Measurements from ENCODE around the gene TMEM238L. TPM values are rescaled to one million over a fixed set of nuclear protein-coding genes. Genes with fewer than 3 reads are reported as not detected.

TMEM238L gene
- total and polyA plus RNA-seq, 9 of the 15 experiments (the other 6 are each of a cell fraction or from before 2014, with no cell fraction given) = not detected

- POLR2A ChIA-PET = interaction anchor here (1.1 kb wide), 1 partner anchor 18 kb away, joined by 3 read pairs; no protein-coding TSS in a partner anchor
- intact Hi-C loops (cut with micrococcal nuclease) (no loop called here), in situ Hi-C loops (cut with MboI) (no loop called here)
- no peak overlapping the region for H3K4me3 ChIP-seq
- H3K9me3 ChIP-seq (replicated peaks; ENCODE audit: control insufficient read depth, insufficient read depth, low read depth, low read length) = no peaks in the 10 kb centered on the region
- no peaks in the 10 kb centered on the region for H3K4me1 ChIP-seq (replicated peaks in 1 of 2; ENCODE audit: control insufficient read depth in 2 of 2, insufficient read depth in 2 of 2, low read length in 2 of 2)
- H3K27me3 ChIP-seq (ENCODE audit: control insufficient read depth in 2 of 2, insufficient read depth in 2 of 2, low read length in 2 of 2) = no peaks in the 10 kb centered on the region
- no peaks in the 10 kb centered on the region for H3K9me1 ChIP-seq (ENCODE audit: control insufficient read depth, insufficient read depth, low read length)
- TF ChIP-seq WHSC1 (IDR thresholded peaks at IDR 0.05; ENCODE audit: low read length) (no peak), SNIP1 (IDR thresholded peaks at IDR 0.05; ENCODE audit: low read depth) (no peak), CCNT2 (IDR thresholded peaks at IDR 0.05; ENCODE audit: borderline replicate concordance, extremely low read depth, insufficient read length, low read depth, low read length) (no peak), PTRF (tag; IDR thresholded peaks at IDR 0.05) (no peak), POLR2G (IDR thresholded peaks at IDR 0.05; ENCODE audit: low read depth, low read length) (no peak), MCM5 (IDR thresholded peaks at IDR 0.05; ENCODE audit: low read depth) (no peak), MTA1 (IDR thresholded peaks at IDR 0.05; ENCODE audit: borderline replicate concordance) (no peak), OTX1 (CRISPR knock-in tag; IDR thresholded peaks at IDR 0.05) (no peak), CBX8 (IDR thresholded peaks at IDR 0.05; ENCODE audit: borderline replicate concordance, extremely low read depth, low read depth, low read length, poor library complexity, severe bottlenecking) (no peak), TFE3 (CRISPR knock-in tag; IDR thresholded peaks at IDR 0.05) (no peak), CBFB (CRISPR knock-in tag; IDR thresholded peaks at IDR 0.05) (no peak), HCFC1 (IDR thresholded peaks at IDR 0.05; ENCODE audit: low read depth, low read length) (no peak)
- TF ChIP-seq, protein P1, sequence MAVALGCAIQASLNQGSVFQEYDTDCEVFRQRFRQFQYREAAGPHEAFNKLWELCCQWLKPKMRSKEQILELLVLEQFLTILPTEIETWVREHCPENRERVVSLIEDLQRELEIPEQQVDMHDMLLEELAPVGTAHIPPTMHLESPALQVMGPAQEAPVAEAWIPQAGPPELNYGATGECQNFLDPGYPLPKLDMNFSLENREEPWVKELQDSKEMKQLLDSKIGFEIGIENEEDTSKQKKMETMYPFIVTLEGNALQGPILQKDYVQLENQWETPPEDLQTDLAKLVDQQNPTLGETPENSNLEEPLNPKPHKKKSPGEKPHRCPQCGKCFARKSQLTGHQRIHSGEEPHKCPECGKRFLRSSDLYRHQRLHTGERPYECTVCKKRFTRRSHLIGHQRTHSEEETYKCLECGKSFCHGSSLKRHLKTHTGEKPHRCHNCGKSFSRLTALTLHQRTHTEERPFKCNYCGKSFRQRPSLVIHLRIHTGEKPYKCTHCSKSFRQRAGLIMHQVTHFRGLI (CRISPR knock-in tag; IDR thresholded peaks at IDR 0.05) = no peak
- no peak overlapping the region for H3K9ac ChIP-seq (ENCODE audit: insufficient read depth in 1 of 2, low read depth in 2 of 2, low read length in 2 of 2)
- WGBS (ENCODE audit: insufficient coverage, low coverage, missing lambda C conversion rate) = 0% methylated on average over 2 of the region's 2 CpGs
- no peaks in the 10 kb centered on the region for H4K20me1 ChIP-seq (replicated peaks; ENCODE audit: control insufficient read depth, insufficient read depth, low read length)
- CTCF ChIA-PET (ENCODE audit: low intra/inter-chr PET ratio) = no interaction called here
- DNase-seq (ENCODE audit: extremely low read depth in 1 of 4, low spot score in 3 of 4) (no peak), ATAC-seq (no peak), FAIRE-seq (no peak)
- no peaks in the 10 kb centered on the region for H3K36me3 ChIP-seq (ENCODE audit: control insufficient read depth, insufficient read depth, low read length)
- no peak overlapping the region for H2AFZ ChIP-seq (ENCODE audit: low read depth, low read length)
- no peaks in the 10 kb centered on the region for H3K79me2 ChIP-seq (ENCODE audit: control insufficient read depth, insufficient read depth, low read length)
- H3K27ac ChIP-seq (ENCODE audit: extremely low read depth, low read depth, low read length) = no peak overlapping the region
- H3K4me2 ChIP-seq (ENCODE audit: insufficient read depth, low read length) = no peak overlapping the region
- no TSS peak for BruUV-seq (replicated peaks)
Measured at GRCh38 chr17:10773391-10773790, 30.5 kb downstream of the TMEM238L start.

All from K562 (cell line).